WTC11 (cell line): ENCODE measurements around the gene ELMOD1. TPM values are rescaled to one million over a fixed set of nuclear protein-coding genes. Genes with fewer than 3 reads are reported as not detected.

Experiments
- ATAC-seq: fragments of 200-7000 bp; cut with Tn5 transposase; 2 replicates; pipeline ENCODE4 v1.10.0; 2021; ENCODE audit warnings: mild to moderate bottlenecking, moderate library complexity
- CTCF ChIA-PET: fragments of 300-600 bp; sonication (Branson Sonifier 250); formaldehyde crosslinking; loops from one replicate; lab custom pipeline; 2021; ENCODE audit warnings: antibody characterized with exemption; lab: Charles Lee
- POLR2A ChIA-PET: fragments of 350-600 bp; sonication (Branson Sonifier 250); formaldehyde crosslinking; loops from one replicate; lab custom pipeline; 2021; ENCODE audit warnings: antibody characterized with exemption; lab: Charles Lee
- DNase-seq: peaks from one replicate; pipeline ENCODE4 v3.0.0; 2021; ENCODE audit warnings: low spot score
- H3K27ac Mint-ChIP-seq: 2 replicates; pipeline ENCODE4 v1.8.0; 2021; ENCODE audit warnings: mixed read lengths
- H3K27me3 Mint-ChIP-seq: 2 replicates; pipeline ENCODE4 v1.8.0; 2021; ENCODE audit warnings: low read depth, mild to moderate bottlenecking, moderate library complexity, mixed read lengths
- H3K36me3 Mint-ChIP-seq: 2 replicates; pipeline ENCODE4 v1.8.0; 2021; ENCODE audit warnings: mixed read lengths
- H3K4me1 Mint-ChIP-seq: 2 replicates; pipeline ENCODE4 v1.8.0; 2022; ENCODE audit warnings: mixed read lengths
- H3K4me3 Mint-ChIP-seq: 2 replicates; pipeline ENCODE4 v1.8.0; 2021; ENCODE audit warnings: mild to moderate bottlenecking, moderate library complexity, mixed read lengths
- H3K9me3 Mint-ChIP-seq: 2 replicates; pipeline ENCODE4 v1.8.0; 2021; ENCODE audit warnings: mixed read lengths
- AR ChIP-seq: fragments of 250-450 bp; sonication (Bioruptor Pico); IDR thresholded peaks from 2 replicates; pipeline ENCODE4 v1.9.0; 2021; ENCODE audit warnings: mild to moderate bottlenecking
- ATF1 ChIP-seq: sonication (generic); formaldehyde crosslinking; IDR thresholded peaks from 2 replicates; pipeline ENCODE4 v1.8.1; 2023; ENCODE audit warnings: mild to moderate bottlenecking, moderate library complexity, missing genetic modification reagents
- ATF2 ChIP-seq: sonication (generic); formaldehyde crosslinking; IDR thresholded peaks from 2 replicates; pipeline ENCODE4 v1.8.1; 2022; ENCODE audit warnings: low read depth, missing genetic modification reagents, borderline replicate concordance
- ATF3 ChIP-seq: sonication (generic); formaldehyde crosslinking; conservative IDR thresholded peaks from 2 replicates; pipeline ENCODE4 v1.8.1; 2022; ENCODE audit warnings: mild to moderate bottlenecking, missing genetic modification reagents
- GABPB1 ChIP-seq: sonication (generic); formaldehyde crosslinking; IDR thresholded peaks from 2 replicates; pipeline ENCODE4 v1.8.1; 2023; ENCODE audit warnings: mild to moderate bottlenecking, missing genetic modification reagents
- IRF2 ChIP-seq: sonication (generic); formaldehyde crosslinking; IDR thresholded peaks from 2 replicates; pipeline ENCODE4 v1.8.0; 2022; ENCODE audit warnings: low read depth, missing genetic modification reagents, borderline replicate concordance
- JAZF1 ChIP-seq: fragments of 250-450 bp; sonication (Bioruptor Pico); IDR thresholded peaks from 2 replicates; pipeline ENCODE4 v1.9.0; 2021; ENCODE audit warnings: moderate library complexity, mild to moderate bottlenecking, inconsistent platforms
- MXD4 ChIP-seq: fragments of 250-450 bp; sonication (Bioruptor Pico); IDR thresholded peaks from 2 replicates; pipeline ENCODE4 v1.8.0; 2021; ENCODE audit warnings: mild to moderate bottlenecking, moderate library complexity, borderline replicate concordance
- NFYB ChIP-seq: sonication (generic); formaldehyde crosslinking; conservative IDR thresholded peaks from 2 replicates; pipeline ENCODE4 v1.8.0; 2022; ENCODE audit warnings: low read depth, missing genetic modification reagents
- NR1H2 ChIP-seq: sonication (generic); formaldehyde crosslinking; IDR thresholded peaks from 2 replicates; pipeline ENCODE4 v1.9.0; 2021; ENCODE audit warnings: mild to moderate bottlenecking, moderate library complexity, missing genetic modification reagents
- NR3C1 ChIP-seq: sonication (generic); formaldehyde crosslinking; conservative IDR thresholded peaks from 2 replicates; pipeline ENCODE4 v1.8.1; 2023; ENCODE audit warnings: low read depth, mild to moderate bottlenecking, missing genetic modification reagents
- PREB ChIP-seq: sonication (generic); formaldehyde crosslinking; IDR thresholded peaks from 2 replicates; pipeline ENCODE4 v1.8.1; 2022; ENCODE audit warnings: mild to moderate bottlenecking, missing genetic modification reagents, moderate library complexity, borderline replicate concordance
- STAT6 ChIP-seq: sonication (generic); formaldehyde crosslinking; conservative IDR thresholded peaks from 2 replicates; pipeline ENCODE4 v1.8.1; 2023; ENCODE audit warnings: mild to moderate bottlenecking, low read depth, missing genetic modification reagents, moderate library complexity
- TCF7 ChIP-seq: sonication (generic); formaldehyde crosslinking; IDR thresholded peaks from 2 replicates; pipeline ENCODE4 v1.8.0; 2022; ENCODE audit warnings: mild to moderate bottlenecking, low read depth, missing genetic modification reagents, moderate library complexity
- TEAD4 ChIP-seq: sonication (generic); formaldehyde crosslinking; IDR thresholded peaks from 2 replicates; pipeline ENCODE4 v1.8.0; 2022; ENCODE audit warnings: mild to moderate bottlenecking, missing genetic modification reagents
- ZNF138 ChIP-seq: sonication (generic); formaldehyde crosslinking; conservative IDR thresholded peaks from 2 replicates; pipeline ENCODE4 v1.8.1; 2022; ENCODE audit warnings: mild to moderate bottlenecking, moderate library complexity, missing genetic modification reagents
- total RNA-seq: library from RNA; stranded (reverse); gene quantifications from 3 replicates; pipeline ENCODE4 v1.2.3, GENCODE V29; 2021
- TF ChIP-seq, protein P1 (sequence below): sonication (generic); formaldehyde crosslinking; IDR thresholded peaks from 2 replicates; pipeline ENCODE4 v1.8.1; 2022; ENCODE audit warnings: missing genetic modification reagents, borderline replicate concordance

The ELMOD1 gene
- total RNA-seq, 1 experiment from 2014 or later: 2.3 TPM

DNA sequence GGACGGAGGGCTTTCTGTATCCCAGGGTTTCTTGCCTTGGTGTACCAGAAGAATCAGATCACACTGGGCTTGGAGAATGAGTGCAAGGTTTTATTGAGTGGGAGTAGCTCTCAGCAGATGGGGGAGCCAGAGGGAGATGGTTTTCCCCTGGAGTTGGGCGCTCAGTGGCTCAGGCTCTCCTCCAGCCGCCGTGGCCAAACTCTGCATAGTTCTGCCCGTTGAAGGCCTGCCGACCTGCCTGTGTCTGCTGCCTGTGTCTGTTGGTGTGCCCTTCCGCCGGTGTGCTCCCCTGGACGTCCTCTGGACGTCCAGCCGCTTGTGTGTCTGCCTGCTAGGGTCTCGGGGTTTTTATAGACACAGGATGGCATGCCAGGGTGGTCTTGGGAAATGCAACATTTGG, 20.9 kb upstream of the ELMOD1 start:
- H3K27me3 Mint-ChIP-seq: no peaks in the 10 kb centered on the region
- H3K4me3 Mint-ChIP-seq: no peak overlapping the region
- no peak for DNase-seq
- H3K9me3 Mint-ChIP-seq: no peaks in the 10 kb centered on the region
- H3K36me3 Mint-ChIP-seq: no peaks in the 10 kb centered on the region
- ATAC-seq: peak; percentile 11
- H3K4me1 Mint-ChIP-seq: peaks cover 19% of the 10 kb centered on the region
- POLR2A ChIA-PET: no interaction called here
- no peak for TF ChIP-seq ATF2 (CRISPR knock-in tag)
- TF ChIP-seq IRF2: no peak
- TF ChIP-seq GABPB1 (CRISPR knock-in tag): no peak
- TF ChIP-seq JAZF1 (CRISPR knock-in tag): no peak
- no peak overlapping the region for H3K27ac Mint-ChIP-seq
- CTCF ChIA-PET: interaction anchor here (0.6 to 1.9 kb wide), 5 partner anchors 21 to 120 kb away, joined by 3 to 9 read pairs (median 4); no protein-coding TSS in a partner anchor

- no peak overlapping the region for H3K4me3 Mint-ChIP-seq
- H3K27ac Mint-ChIP-seq: no peak overlapping the region
Observed at GRCh38 chr11:107573438-107573837, 17.5 kb upstream of the ELMOD1 start.

More at GRCh38 chr11:107573438-107573837, 17.5 kb upstream of the ELMOD1 start:
- no peak for ATAC-seq
- DNase-seq: no peak
- POLR2A ChIA-PET: no interaction called here
- H3K27me3 Mint-ChIP-seq: no peaks in the 10 kb centered on the region
- TF ChIP-seq AR (CRISPR knock-in tag): no peak
- TF ChIP-seq NR3C1 (CRISPR knock-in tag): no peak
- TF ChIP-seq ATF3 (CRISPR knock-in tag): no peak
- no peak for TF ChIP-seq ATF2 (CRISPR knock-in tag)
- TF ChIP-seq ATF1 (CRISPR knock-in tag): no peak
- no peak for TF ChIP-seq TEAD4
- no peak for TF ChIP-seq TCF7
- TF ChIP-seq ZNF138: no peak
- TF ChIP-seq STAT6 (CRISPR knock-in tag): no peak
- TF ChIP-seq NR1H2 (CRISPR knock-in tag): no peak
- TF ChIP-seq, protein P1, sequence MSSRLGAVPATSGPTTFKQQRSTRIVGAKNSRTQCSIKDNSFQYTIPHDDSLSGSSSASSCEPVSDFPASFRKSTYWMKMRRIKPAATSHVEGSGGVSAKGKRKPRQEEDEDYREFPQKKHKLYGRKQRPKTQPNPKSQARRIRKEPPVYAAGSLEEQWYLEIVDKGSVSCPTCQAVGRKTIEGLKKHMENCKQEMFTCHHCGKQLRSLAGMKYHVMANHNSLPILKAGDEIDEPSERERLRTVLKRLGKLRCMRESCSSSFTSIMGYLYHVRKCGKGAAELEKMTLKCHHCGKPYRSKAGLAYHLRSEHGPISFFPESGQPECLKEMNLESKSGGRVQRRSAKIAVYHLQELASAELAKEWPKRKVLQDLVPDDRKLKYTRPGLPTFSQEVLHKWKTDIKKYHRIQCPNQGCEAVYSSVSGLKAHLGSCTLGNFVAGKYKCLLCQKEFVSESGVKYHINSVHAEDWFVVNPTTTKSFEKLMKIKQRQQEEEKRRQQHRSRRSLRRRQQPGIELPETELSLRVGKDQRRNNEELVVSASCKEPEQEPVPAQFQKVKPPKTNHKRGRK: no peak
- no peak for TF ChIP-seq NFYB (CRISPR knock-in tag)
- TF ChIP-seq MXD4 (CRISPR knock-in tag): no peak
- TF ChIP-seq PREB (CRISPR knock-in tag): no peak
- no peaks in the 10 kb centered on the region for H3K9me3 Mint-ChIP-seq
- CTCF ChIA-PET: interaction anchor here (1.1 to 1.3 kb wide), 2 partner anchors 116 kb away, joined by 5 to 8 read pairs; no protein-coding TSS in a partner anchor
- peaks cover 20% of the 10 kb centered on the region for H3K4me1 Mint-ChIP-seq
- no peaks in the 10 kb centered on the region for H3K36me3 Mint-ChIP-seq
